Activated CD4-positive, alpha-beta T cell treated with anti-CD3 and anti-CD28 coated beads for 36 hours (primary cell): ENCODE results near the gene NUP107. TPM values are rescaled to one million over a fixed set of nuclear protein-coding genes. Genes with fewer than 3 reads are reported as not detected.

ENCODE experiments used
- ATAC-seq: fragments of 200-7000 bp; cut with Tn5 transposase; one replicate; pipeline ENCODE4 v1.10.0; 2021; ENCODE audit warnings: mild to moderate bottlenecking, moderate library complexity
- CTCF ChIA-PET: fragments of 350-600 bp; sonication (Branson Sonifier 250); formaldehyde crosslinking; loops from one replicate; lab custom pipeline; 2021; ENCODE audit warnings: antibody characterized with exemption; lab: Charles Lee
- POLR2A ChIA-PET: fragments of 350-600 bp; sonication (Branson Sonifier 250); formaldehyde crosslinking; loops from one replicate; lab custom pipeline; 2021; ENCODE audit warnings: antibody characterized with exemption, inconsistent platforms; lab: Charles Lee
- DNase-seq: peaks from one replicate; pipeline ENCODE4 v3.0.0-alpha.2; 2020
- H3K27ac Mint-ChIP-seq: one replicate; pipeline ENCODE4 v1.8.0; 2021; ENCODE audit warnings: mixed read lengths
- H3K27me3 Mint-ChIP-seq: one replicate; pipeline ENCODE4 v1.8.0; 2021; ENCODE audit warnings: mixed read lengths
- H3K36me3 Mint-ChIP-seq: one replicate; pipeline ENCODE4 v1.8.0; 2021; ENCODE audit warnings: low read depth, mixed read lengths
- H3K4me1 Mint-ChIP-seq: one replicate; pipeline ENCODE4 v1.8.0; 2021; ENCODE audit warnings: mixed read lengths
- H3K4me3 Mint-ChIP-seq: one replicate; pipeline ENCODE4 v1.8.0; 2021; ENCODE audit warnings: mild to moderate bottlenecking, moderate library complexity, mixed read lengths
- H3K9me3 Mint-ChIP-seq: one replicate; pipeline ENCODE4 v1.8.0; 2021; ENCODE audit warnings: low read depth, mixed read lengths
- intact Hi-C, 2 experiments: fragments of 100-400 bp; cut with DNase I in 1 of 2; cut with micrococcal nuclease in 1 of 2; formaldehyde crosslinking; loops; one replicate each; pipeline versions ENCODE4 v1.14.2 to v1.15.1; 2022 to 2024; cut with DNase I, micrococcal nuclease
- total RNA-seq, 2 experiments: library from RNA; stranded (reverse); gene quantifications; one replicate each; pipeline ENCODE4 v1.2.3, GENCODE V29; 2021

NUP107 gene
- total RNA-seq, 2 experiments from 2014 or later: 136 to 142 TPM

DNA sequence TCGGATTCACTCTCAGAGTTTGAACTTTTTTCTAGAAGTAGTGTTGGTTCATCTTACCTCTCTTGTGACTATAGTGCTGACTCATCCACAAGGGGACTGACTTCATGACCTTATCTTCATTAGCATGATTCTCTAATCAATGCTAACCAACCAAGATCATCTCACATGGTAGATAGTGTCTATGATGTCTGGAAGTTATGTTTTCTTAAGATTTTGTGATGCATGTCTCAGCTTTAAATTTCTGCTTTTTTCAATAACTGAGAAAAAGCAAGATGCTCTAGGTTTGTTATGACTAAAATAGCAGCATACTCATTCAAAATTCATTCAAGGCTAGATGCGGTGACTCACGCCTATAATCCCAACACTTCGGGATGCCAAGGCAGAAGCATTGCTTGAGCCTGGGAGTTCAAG, 46.9 kb downstream of the NUP107 start:
- ATAC-seq (peak; percentile 16), DNase-seq (no peak)
- peaks cover 45% of the 10 kb centered on the region for H3K36me3 Mint-ChIP-seq
- no peak overlapping the region for H3K4me3 Mint-ChIP-seq
- ChIA-PET POLR2A (interaction anchor here (0.6 kb wide), 1 partner anchor 57 kb away, joined by 4 read pairs; no protein-coding TSS in a partner anchor), CTCF (interaction anchor here (0.6 kb wide), 1 partner anchor 1474 kb away, joined by 4 read pairs; no protein-coding TSS in a partner anchor)
- intact Hi-C loops: no loop called here
- H3K4me1 Mint-ChIP-seq: no peaks in the 10 kb centered on the region
- H3K27ac Mint-ChIP-seq: no peak overlapping the region
- H3K27me3 Mint-ChIP-seq: no peaks in the 10 kb centered on the region
- H3K9me3 Mint-ChIP-seq: no peaks in the 10 kb centered on the region

DNA sequence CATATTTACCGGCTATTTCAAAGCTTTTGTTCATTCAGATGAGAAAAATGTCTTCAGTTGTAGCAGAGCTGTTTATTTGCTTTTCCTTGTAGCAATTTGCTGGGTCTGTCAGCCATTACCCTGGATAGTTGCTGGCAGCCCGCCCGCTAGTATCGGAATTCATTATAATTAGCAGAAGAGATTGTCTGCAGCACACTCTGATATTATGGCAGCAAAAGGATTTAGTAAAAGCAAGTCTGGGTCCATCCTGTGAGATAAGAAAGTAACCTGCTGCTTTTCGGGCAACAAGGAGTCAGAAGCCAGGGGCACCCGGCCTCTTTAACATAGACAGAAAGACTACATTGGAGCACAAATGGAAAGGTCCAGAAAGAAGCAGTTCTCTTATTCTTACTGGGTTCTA, 53.1 kb downstream of the NUP107 start:
- Mint-ChIP-seq H3K4me1 (no peaks in the 10 kb centered on the region), H3K27ac (no peak overlapping the region), H3K36me3 (peaks cover 43% of the 10 kb centered on the region), H3K9me3 (no peaks in the 10 kb centered on the region), H3K27me3 (no peaks in the 10 kb centered on the region), H3K4me3 (no peak overlapping the region)
- intact Hi-C loops: no loop called here
- ChIA-PET CTCF (no interaction called here), POLR2A (no interaction called here)
- ATAC-seq (no peak), DNase-seq (no peak)

DNA sequence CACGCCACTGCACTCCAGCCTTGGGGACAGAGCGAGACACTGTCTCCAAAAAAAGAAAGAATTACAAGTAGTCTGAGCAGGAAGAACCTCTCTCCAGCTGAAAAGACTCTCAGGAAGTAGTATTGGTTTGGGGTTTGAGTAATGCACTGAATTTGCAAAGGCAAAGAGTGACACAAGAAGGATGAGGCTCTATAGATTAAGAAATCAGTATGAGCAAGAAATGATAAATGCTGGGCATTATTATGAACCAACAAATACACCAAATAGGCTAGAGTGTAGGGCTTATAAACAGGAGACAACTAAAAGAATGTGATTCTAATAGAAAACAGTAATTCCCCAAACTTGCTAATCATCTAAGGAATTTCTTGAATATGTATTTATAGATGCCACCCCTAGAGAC, 56.6 kb downstream of the NUP107 start:
- Mint-ChIP-seq H3K9me3 (no peaks in the 10 kb centered on the region), H3K36me3 (peaks cover 27% of the 10 kb centered on the region), H3K4me3 (no peak overlapping the region), H3K27ac (no peak overlapping the region), H3K4me1 (peaks cover 8% of the 10 kb centered on the region), H3K27me3 (no peaks in the 10 kb centered on the region)
- ATAC-seq: no peak
- intact Hi-C loops: no loop called here
- ChIA-PET POLR2A (no interaction called here), CTCF (interaction anchor here (0.6 to 1.2 kb wide), 3 partner anchors 54 to 630 kb away, joined by 3 read pairs; no protein-coding TSS in a partner anchor)
- no peak for DNase-seq

DNA sequence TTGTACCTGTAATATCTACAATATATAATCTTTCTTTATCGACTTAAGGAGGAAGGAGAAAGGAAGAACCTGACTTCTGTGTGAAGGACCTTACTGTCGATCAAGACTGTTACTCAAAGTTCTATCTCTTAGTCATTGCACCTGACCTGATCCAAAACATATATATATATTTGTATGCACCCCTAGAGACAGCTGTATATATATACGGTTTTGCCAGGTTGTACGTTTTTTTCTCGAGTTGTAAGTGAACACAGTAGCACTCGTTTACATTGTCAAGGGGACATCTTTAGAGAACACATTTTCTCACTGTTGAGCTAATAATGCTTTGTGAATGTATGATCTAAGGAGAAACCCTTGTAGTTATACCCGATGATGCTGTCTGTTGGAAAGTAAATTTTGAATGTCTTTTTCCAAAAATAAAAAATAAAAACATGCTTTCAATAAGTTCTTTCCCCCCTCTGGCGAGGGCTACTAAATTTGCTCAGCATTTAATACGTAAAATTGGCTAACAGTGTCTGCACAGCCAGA, 58.7 kb downstream of the NUP107 start:
- intact Hi-C loops: loop anchor here in 1 of 2 experiments (1.0 to 5.0 kb wide), 2 partner anchors 82 to 294 kb away; no protein-coding TSS in a partner anchor
- peak; percentile 3 for ATAC-seq
- Mint-ChIP-seq H3K9me3 (no peaks in the 10 kb centered on the region), H3K36me3 (peaks cover 15% of the 10 kb centered on the region), H3K4me1 (peaks cover 16% of the 10 kb centered on the region), H3K27me3 (no peaks in the 10 kb centered on the region), H3K27ac (peak overlapping the region; percentile 92), H3K4me3 (peak overlapping the region; percentile 87)
- ChIA-PET CTCF (interaction anchor here (3.0 kb wide), 1 partner anchor 62 kb away, joined by 18 read pairs; the partner anchor contains the start of gene MDM2), POLR2A (interaction anchor here (0.5 kb wide), 1 partner anchor 163 kb away, joined by 3 read pairs; no protein-coding TSS in a partner anchor)
- no peak for DNase-seq

DNA sequence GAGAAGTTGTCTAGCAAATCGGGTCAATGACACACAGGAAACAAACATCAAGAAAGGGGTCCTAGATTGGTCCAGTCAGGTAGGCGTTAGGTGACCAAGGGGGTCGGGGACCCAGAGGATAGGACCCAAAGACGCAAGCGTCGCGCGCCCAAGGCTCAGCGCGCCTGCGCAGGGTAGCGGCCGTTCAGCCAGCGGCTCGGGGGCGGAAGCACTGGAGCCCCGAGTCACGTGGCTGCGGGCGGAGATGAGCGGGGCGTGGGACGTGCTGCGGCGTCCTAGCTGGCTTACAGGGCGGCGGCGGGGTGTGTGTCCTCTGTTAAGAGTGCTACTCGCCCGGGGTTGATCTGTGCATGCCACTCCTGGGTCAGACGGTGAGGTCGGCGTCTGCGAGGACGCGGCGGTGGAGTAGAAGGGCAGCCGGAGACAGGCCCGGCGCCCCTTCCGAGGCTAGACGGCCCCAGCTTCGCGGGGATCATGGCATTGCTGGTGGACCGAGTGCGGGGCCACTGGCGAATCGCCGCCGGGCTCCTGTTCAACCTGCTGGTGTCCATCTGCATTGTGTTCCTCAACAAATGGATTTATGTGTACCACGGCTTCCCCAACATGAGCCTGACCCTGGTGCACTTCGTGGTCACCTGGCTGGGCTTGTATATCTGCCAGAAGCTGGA, 59.3 kb downstream of the NUP107 start, which contains the start of gene SLC35E3:
SLC35E3 (plus strand) TSS at position 273 of the 668 bp plus-strand sequence; CDS start at position 475, 202 bp downstream.
- H3K4me3 Mint-ChIP-seq: peak within 1 kb of the TSS; percentile 87
- no peaks in the 10 kb centered on the region for H3K9me3 Mint-ChIP-seq
- peak; percentile 96 for DNase-seq
- no peaks in the 10 kb centered on the region for H3K27me3 Mint-ChIP-seq
- peaks cover 16% of the 10 kb centered on the region for H3K4me1 Mint-ChIP-seq
- POLR2A ChIA-PET: interaction anchor here (0.5 kb wide), 2 partner anchors 164 to 853 kb away, joined by 3 to 4 read pairs; no protein-coding TSS in a partner anchor
- ATAC-seq: peak; percentile 97
- peak within 1 kb of the TSS; percentile 92 for H3K27ac Mint-ChIP-seq
- peaks cover 15% of the 10 kb centered on the region for H3K36me3 Mint-ChIP-seq
- intact Hi-C loops: loop anchor here (1.0 to 5.0 kb wide), 9 partner anchors 60 to 493 kb away; partner anchors contain the start of genes CPSF6 (in 1 of the 2), MDM1 (in 1 of the 2), MDM2 (in 1 of the 2) and NUP107 (in 1 of the 2)
- CTCF ChIA-PET: interaction anchor here (0.8 to 3.0 kb wide), 3 partner anchors 11 to 85 kb away, joined by 3 to 18 read pairs (median 5); partner anchors contain the start of gene MDM2

- H3K27ac Mint-ChIP-seq: peak overlapping the region; percentile 92
- DNase-seq (peak; percentile 60), ATAC-seq (peak; percentile 18)
- H3K36me3 Mint-ChIP-seq: peaks cover 13% of the 10 kb centered on the region
- intact Hi-C loops: loop anchor here (1.0 to 5.0 kb wide), 8 partner anchors 60 to 492 kb away; partner anchors contain the start of genes CPSF6 (in 1 of the 2), MDM1 (in 1 of the 2), MDM2 (in 1 of the 2) and NUP107 (in 1 of the 2)
- peak overlapping the region; percentile 87 for H3K4me3 Mint-ChIP-seq
- peaks cover 16% of the 10 kb centered on the region for H3K4me1 Mint-ChIP-seq
- H3K9me3 Mint-ChIP-seq: no peaks in the 10 kb centered on the region
- H3K27me3 Mint-ChIP-seq: no peaks in the 10 kb centered on the region
- CTCF ChIA-PET: interaction anchor here (0.7 to 3.0 kb wide), 5 partner anchors 11 to 1443 kb away, joined by 3 to 18 read pairs (median 5); partner anchors contain the start of gene MDM2
- POLR2A ChIA-PET: interaction anchor here (0.5 kb wide), 1 partner anchor 853 kb away, joined by 4 read pairs; no protein-coding TSS in a partner anchor
Observed at GRCh38 chr12:68746572-68747180, 59.9 kb downstream of the NUP107 start.

DNA sequence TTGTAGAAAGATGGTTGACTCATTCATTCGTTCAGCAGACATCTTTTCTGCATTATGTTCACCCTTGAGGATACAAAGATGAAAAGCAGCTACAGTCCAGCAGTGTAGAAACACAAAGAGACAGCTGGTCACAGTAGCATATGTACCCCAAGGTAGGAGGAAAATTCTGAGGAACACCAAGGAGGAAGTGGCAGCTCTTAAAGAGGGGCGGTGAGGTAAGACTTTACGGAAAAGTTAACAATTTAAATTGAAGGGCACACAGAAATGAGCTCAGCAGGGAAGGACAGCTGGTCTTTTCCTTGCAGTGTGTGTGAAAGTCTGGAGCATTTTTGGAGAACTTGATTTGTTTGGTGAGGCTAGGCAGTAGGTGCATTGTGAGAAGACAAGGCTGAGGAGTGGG, 62.7 kb downstream of the NUP107 start:
- ATAC-seq: no peak
- Mint-ChIP-seq H3K9me3 (no peaks in the 10 kb centered on the region), H3K27ac (no peak overlapping the region), H3K27me3 (no peaks in the 10 kb centered on the region), H3K4me1 (peaks cover 16% of the 10 kb centered on the region), H3K36me3 (peaks cover 15% of the 10 kb centered on the region), H3K4me3 (no peak overlapping the region)
- no peak for DNase-seq
- POLR2A ChIA-PET: no interaction called here
- intact Hi-C loops: loop anchor here in 1 of 2 experiments (5.0 kb wide), 1 partner anchor 78 kb away; no protein-coding TSS in a partner anchor
- CTCF ChIA-PET: no interaction called here

DNA sequence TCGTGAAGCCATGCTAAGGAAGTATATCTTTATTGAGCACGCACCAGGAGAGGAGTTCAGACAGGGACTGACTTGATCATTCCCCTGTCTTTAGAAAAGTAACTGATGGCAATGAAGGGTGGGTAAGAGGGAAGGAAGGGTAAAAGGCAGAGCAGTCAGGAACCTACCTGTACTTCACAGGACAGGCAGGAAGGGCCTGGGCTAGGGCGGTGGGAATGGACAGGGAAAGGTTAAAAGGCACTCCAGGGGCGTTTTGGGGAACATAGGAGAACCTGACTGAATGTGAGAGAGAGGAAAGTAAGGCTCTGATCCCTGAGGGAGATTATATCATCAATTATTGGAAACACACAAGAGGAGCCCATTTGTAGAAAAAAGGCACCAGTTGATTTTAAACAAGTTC, 63.1 kb downstream of the NUP107 start:
- no peaks in the 10 kb centered on the region for H3K9me3 Mint-ChIP-seq
- POLR2A ChIA-PET: no interaction called here

GRCh38 chr12:68750506-68750905, 63.7 kb downstream of the NUP107 start:
- H3K36me3 Mint-ChIP-seq: peaks cover 21% of the 10 kb centered on the region
- H3K4me1 Mint-ChIP-seq: peaks cover 16% of the 10 kb centered on the region
- POLR2A ChIA-PET: no interaction called here
- no peaks in the 10 kb centered on the region for H3K9me3 Mint-ChIP-seq
- DNase-seq (no peak), ATAC-seq (no peak)
- no peak overlapping the region for H3K4me3 Mint-ChIP-seq
- no peaks in the 10 kb centered on the region for H3K27me3 Mint-ChIP-seq
- CTCF ChIA-PET: no interaction called here
- no peak overlapping the region for H3K27ac Mint-ChIP-seq
- intact Hi-C loops: no loop called here

More for the DNA sequence above, 63.1 kb downstream of the NUP107 start:
- Mint-ChIP-seq H3K4me1 (peaks cover 16% of the 10 kb centered on the region), H3K27ac (no peak overlapping the region), H3K4me3 (no peak overlapping the region), H3K27me3 (no peaks in the 10 kb centered on the region), H3K36me3 (peaks cover 17% of the 10 kb centered on the region)
- CTCF ChIA-PET: no interaction called here
- no peak for DNase-seq
- intact Hi-C loops: loop anchor here in 1 of 2 experiments (5.0 kb wide), 1 partner anchor 77 kb away; no protein-coding TSS in a partner anchor
- no peak for ATAC-seq

DNA sequence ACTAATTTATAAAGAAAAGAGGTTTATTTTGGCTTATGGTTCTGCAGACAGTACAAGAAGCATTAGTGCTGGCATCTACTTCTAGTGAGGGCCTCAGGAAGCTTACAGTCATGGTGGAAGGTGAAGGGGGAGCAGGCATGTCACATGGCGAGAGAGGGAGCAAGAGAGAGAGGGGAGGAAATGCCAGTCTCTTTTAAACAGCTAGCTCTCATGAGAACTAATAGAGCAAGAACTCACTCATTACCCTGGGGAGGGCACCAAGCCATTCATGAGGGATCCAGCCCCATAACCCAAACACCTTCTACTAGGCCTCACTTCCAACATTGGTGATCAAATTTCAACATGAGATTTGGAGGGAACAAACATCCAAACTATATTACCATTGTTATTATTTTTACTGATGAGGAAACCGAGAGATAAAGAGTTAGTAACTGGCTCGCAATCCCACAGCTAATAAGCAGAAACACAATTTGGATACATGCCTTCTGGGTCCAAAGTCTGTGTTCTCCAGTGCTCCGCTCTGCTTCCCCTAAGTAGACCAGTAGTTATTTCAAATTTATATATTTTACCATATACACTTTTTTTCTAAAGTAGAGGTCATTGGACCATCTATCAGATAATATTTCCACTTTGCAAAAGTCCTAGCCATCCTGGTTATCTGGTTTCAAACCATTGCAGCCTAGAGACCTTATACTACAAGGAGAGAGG, 68.9 kb downstream of the NUP107 start:
- H3K4me1 Mint-ChIP-seq: no peaks in the 10 kb centered on the region
- POLR2A ChIA-PET: interaction anchor here (0.7 kb wide), 1 partner anchor 707 kb away, joined by 3 read pairs; no protein-coding TSS in a partner anchor
- H3K27ac Mint-ChIP-seq: no peak overlapping the region
- no peak overlapping the region for H3K4me3 Mint-ChIP-seq
- CTCF ChIA-PET: no interaction called here
- H3K36me3 Mint-ChIP-seq: peaks cover 30% of the 10 kb centered on the region
- ATAC-seq (no peak), DNase-seq (no peak)
- no peaks in the 10 kb centered on the region for H3K9me3 Mint-ChIP-seq
- intact Hi-C loops: no loop called here
- H3K27me3 Mint-ChIP-seq: no peaks in the 10 kb centered on the region
